ENCODE results near the gene CCDC40. TPM values are rescaled to one million over a fixed set of nuclear protein-coding genes. Genes with fewer than 3 reads are reported as not detected.
A peak's percentile ranks its signal among the peaks of the same experiment; 100 is the strongest.

CCDC40 gene
- total and polyA plus RNA-seq, 2 of the 13 experiments (the other 11 are each of a cell fraction or from before 2014, with no cell fraction given): 4.1 to 5.5 TPM

- TF ChIP-seq, protein P1, sequence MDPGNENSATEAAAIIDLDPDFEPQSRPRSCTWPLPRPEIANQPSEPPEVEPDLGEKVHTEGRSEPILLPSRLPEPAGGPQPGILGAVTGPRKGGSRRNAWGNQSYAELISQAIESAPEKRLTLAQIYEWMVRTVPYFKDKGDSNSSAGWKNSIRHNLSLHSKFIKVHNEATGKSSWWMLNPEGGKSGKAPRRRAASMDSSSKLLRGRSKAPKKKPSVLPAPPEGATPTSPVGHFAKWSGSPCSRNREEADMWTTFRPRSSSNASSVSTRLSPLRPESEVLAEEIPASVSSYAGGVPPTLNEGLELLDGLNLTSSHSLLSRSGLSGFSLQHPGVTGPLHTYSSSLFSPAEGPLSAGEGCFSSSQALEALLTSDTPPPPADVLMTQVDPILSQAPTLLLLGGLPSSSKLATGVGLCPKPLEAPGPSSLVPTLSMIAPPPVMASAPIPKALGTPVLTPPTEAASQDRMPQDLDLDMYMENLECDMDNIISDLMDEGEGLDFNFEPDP (CRISPR knock-in tag; conservative IDR thresholded peaks at IDR 0.05): no peak
- peak; percentile 91 for TF ChIP-seq ZNF883 (CRISPR knock-in tag; IDR thresholded peaks at IDR 0.05; ENCODE audit: not compliant biosample characterization)
- TF ChIP-seq FIP1L1 (IDR thresholded peaks at IDR 0.05; ENCODE audit: borderline replicate concordance, insufficient read depth, low read depth, low read length): no peak
- peak; percentile 96 for TF ChIP-seq RCOR2 (CRISPR knock-in tag; IDR thresholded peaks at IDR 0.05)
- peak; percentile 97 for TF ChIP-seq NFKBIZ (CRISPR knock-in tag; IDR thresholded peaks at IDR 0.05)
- TF ChIP-seq ZNF747 (CRISPR knock-in tag; IDR thresholded peaks at IDR 0.05; ENCODE audit: borderline replicate concordance): peak; percentile 98
- peak; percentile 98 for TF ChIP-seq MEF2D (CRISPR knock-in tag; IDR thresholded peaks at IDR 0.05)
- TF ChIP-seq PRDM10 (CRISPR knock-in tag; IDR thresholded peaks at IDR 0.05; ENCODE audit: low read depth): peak; percentile 83
- TF ChIP-seq ZNF607 (CRISPR knock-in tag; IDR thresholded peaks at IDR 0.05; ENCODE audit: borderline replicate concordance): peak; percentile 54; the same call in 1 of the 2 replicates
- TF ChIP-seq, protein P2, sequence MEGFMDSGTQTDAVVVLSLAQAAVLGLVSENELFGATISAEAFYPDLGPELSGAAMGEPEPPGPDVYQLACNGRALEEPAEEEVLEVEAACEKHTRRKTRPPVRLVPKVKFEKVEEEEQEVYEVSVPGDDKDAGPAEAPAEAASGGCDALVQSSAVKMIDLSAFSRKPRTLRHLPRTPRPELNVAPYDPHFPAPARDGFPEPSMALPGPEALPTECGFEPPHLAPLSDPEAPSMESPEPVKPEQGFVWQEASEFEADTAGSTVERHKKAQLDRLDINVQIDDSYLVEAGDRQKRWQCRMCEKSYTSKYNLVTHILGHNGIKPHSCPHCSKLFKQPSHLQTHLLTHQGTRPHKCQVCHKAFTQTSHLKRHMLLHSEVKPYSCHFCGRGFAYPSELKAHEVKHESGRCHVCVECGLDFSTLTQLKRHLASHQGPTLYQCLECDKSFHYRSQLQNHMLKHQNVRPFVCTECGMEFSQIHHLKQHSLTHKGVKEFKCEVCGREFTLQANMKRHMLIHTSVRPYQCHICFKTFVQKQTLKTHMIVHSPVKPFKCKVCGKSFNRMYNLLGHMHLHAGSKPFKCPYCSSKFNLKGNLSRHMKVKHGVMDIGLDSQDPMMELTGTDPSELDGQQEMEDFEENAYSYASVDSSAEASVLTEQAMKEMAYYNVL (CRISPR knock-in tag; IDR thresholded peaks at IDR 0.05; ENCODE audit: borderline replicate concordance): peak; percentile 81; the same call in 1 of the 2 replicates
- peak; percentile 83; the same call in 1 of the 2 replicates for TF ChIP-seq ZNF230 (CRISPR knock-in tag; IDR thresholded peaks at IDR 0.05)
- no peak; the same call in 1 of the 2 replicates for TF ChIP-seq ZNF512 (CRISPR knock-in tag; IDR thresholded peaks at IDR 0.05)
- TF ChIP-seq ZNF10 (CRISPR knock-in tag; IDR thresholded peaks at IDR 0.05; ENCODE audit: borderline replicate concordance, low read depth): 0 out of 2 replicates have a peak, but pooled peaks have one; percentile 87
- peak; percentile 99 for TF ChIP-seq ZSCAN29 (CRISPR knock-in tag; conservative IDR thresholded peaks at IDR 0.05)
- peak; percentile 100 for TF ChIP-seq ZBTB10 (CRISPR knock-in tag; IDR thresholded peaks at IDR 0.05; ENCODE audit: borderline replicate concordance)
Observed at GRCh38 chr17:79993390-79994227, 42.8 kb upstream of the CCDC40 start (continued).
